Esophagus muscularis mucosa (tissue), 4 donors: ENCODE results near the gene ZNF524.

ENCODE experiments used
- CTCF ChIP-seq, 3 experiments: fragments of 200-600 bp in 2 of 3; fragments of 450-650 bp in 1 of 3; sonication (generic) in 2 of 3; IDR thresholded peaks; one replicate each; pipeline ENCODE4 v1.5.1; 2017 to 2019; ENCODE audit warnings: antibody characterized with exemption in 3 of 3, mild to moderate bottlenecking in 2 of 3, moderate library complexity in 1 of 3
- EP300 ChIP-seq: sonication (generic); formaldehyde crosslinking; IDR thresholded peaks from one replicate; pipeline ENCODE4 v1.6.1; 2017; ENCODE audit warnings: antibody characterized with exemption
- POLR2A ChIP-seq: fragments of 450-650 bp; IDR thresholded peaks from one replicate; pipeline ENCODE4 v1.6.1; 2017; ENCODE audit warnings: antibody characterized with exemption, moderate library complexity, mild to moderate bottlenecking, low read depth
- POLR2AphosphoS5 ChIP-seq, 2 donors: sonication (generic); formaldehyde crosslinking; IDR thresholded peaks; one replicate each; pipeline ENCODE4 v1.6.1; 2017; ENCODE audit warnings: antibody characterized with exemption in 2 of 2

- TF ChIP-seq CTCF (IDR thresholded peaks at IDR 0.05): no peak
- TF ChIP-seq POLR2A: no peak
- no peak for TF ChIP-seq POLR2AphosphoS5 (IDR thresholded peaks at IDR 0.05)
- TF ChIP-seq EP300: no peak
Measured at GRCh38 chr19:55563261-55563690, 36.8 kb upstream of the ZNF524 start.
